Neural cell (in vitro differentiated cells): ENCODE data around the gene KRT3.

Source experiments
- POLR2AphosphoS5 ChIP-seq: IDR thresholded peaks from 2 replicates; pipeline ENCODE4 v1.6.1; 2012
- REST ChIP-seq: IDR thresholded peaks from 2 replicates; pipeline ENCODE4 v1.6.1; 2012; ENCODE audit warnings: borderline replicate concordance
- TF ChIP-seq, protein P1 (sequence below): fragments of 450-650 bp; IDR thresholded peaks from 2 replicates; pipeline ENCODE4 v1.5.1; 2014; ENCODE audit warnings: antibody characterized with exemption, mild to moderate bottlenecking, moderate library complexity; ENCODE audit not compliant: poor library complexity, severe bottlenecking

DNA sequence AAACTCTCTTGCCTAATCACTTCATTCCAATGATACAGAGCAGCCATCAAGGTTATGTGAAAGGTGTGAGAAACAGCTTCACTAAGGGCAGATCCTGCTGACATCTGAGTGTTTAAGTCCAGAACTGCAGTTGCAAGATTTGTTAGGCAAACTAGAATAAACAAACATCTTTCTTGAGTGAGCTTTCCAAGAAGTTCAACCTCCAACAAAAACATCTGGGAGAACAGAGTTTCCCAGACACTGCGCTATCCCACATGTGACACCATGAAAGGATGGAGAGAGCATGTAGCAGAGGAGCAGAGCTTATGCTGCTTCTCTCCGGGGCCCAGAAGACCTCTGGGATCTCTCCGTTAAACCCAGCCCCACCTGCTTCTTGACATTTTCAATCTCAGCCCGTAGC lies 24.4 kb downstream of the KRT3 start:
- TF ChIP-seq POLR2AphosphoS5, result no peak
- TF ChIP-seq REST, result no peak
- TF ChIP-seq, protein P1, sequence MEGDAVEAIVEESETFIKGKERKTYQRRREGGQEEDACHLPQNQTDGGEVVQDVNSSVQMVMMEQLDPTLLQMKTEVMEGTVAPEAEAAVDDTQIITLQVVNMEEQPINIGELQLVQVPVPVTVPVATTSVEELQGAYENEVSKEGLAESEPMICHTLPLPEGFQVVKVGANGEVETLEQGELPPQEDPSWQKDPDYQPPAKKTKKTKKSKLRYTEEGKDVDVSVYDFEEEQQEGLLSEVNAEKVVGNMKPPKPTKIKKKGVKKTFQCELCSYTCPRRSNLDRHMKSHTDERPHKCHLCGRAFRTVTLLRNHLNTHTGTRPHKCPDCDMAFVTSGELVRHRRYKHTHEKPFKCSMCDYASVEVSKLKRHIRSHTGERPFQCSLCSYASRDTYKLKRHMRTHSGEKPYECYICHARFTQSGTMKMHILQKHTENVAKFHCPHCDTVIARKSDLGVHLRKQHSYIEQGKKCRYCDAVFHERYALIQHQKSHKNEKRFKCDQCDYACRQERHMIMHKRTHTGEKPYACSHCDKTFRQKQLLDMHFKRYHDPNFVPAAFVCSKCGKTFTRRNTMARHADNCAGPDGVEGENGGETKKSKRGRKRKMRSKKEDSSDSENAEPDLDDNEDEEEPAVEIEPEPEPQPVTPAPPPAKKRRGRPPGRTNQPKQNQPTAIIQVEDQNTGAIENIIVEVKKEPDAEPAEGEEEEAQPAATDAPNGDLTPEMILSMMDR, result no peak
